Effector CD8-positive, alpha-beta T cell (primary cell): ENCODE measurements around the gene NFIA.

Experiments
- DNase-seq: peaks from one replicate; lab custom pipeline; 2025; lab: John Stamatoyannopoulos, UW

Gene NFIA

DNA sequence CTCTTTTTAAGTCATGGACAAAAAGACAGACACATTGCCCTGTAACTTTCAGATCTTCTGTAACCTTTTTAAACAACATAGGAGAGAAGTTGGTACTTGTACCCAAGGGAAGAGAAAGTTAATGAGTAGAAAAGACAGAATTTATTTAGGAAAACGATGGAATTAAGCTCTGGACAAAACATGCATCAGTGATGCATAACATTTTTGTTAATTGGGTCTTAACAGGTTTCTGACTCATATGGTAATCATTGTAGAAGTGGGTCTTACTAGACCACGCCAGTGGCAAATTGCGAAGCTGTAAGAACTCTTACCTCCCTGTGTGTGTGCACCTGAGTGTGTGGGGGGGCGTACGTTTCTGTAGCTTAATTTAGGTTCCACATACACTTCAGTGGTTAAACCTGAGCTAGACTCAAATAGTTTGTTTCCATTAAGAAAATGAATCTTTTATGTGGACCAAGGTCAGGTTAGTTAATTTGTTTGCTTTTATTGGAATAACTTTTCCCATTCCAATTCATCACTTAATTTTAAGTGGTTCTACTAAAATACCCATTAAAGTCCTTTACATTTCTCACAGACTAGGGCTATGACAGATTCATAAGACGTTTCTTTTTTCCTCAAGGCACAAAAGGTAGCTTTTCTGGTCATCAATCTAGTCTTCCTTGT lies 48.1 kb downstream of the NFIA start:
- no peak for DNase-seq

DNA sequence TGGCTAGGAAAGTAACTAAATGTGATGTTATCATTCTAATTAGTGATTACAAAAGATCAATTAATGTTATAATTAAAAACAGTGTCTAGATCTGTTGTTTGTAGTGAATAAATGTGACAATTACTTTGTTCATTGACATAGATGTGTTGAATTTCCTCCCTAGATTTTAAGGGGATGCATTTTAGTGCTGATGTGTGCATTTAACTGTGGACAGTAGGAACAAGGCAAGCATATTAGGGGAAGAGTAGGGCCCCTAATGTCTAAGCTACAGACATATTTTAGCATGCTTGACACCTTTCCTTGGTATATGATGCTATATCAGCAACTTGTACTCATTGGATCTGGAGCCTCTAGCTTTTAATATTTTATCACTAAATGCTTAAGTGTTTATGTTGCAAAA lies 48.9 kb downstream of the NFIA start:
- no peak for DNase-seq

DNA sequence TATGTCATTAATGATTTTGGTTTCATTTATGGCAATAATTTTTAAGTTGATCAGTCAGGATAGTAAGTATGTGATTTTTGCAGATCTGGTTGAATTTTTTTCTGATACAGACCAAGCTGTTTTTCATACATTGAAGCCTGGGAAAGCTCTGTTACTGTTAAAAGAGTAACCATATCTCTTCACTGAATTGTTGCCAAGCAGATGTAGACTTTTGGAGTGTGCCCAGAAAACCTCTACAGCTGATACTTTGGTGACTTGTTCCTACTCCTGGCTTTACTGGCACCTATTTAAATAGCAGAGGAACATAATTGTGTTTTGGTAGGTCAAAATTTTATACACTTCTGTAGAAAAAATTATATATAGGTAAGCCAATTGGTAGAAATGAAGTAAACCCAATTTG lies 49.4 kb downstream of the NFIA start:
- no peak for DNase-seq

DNA sequence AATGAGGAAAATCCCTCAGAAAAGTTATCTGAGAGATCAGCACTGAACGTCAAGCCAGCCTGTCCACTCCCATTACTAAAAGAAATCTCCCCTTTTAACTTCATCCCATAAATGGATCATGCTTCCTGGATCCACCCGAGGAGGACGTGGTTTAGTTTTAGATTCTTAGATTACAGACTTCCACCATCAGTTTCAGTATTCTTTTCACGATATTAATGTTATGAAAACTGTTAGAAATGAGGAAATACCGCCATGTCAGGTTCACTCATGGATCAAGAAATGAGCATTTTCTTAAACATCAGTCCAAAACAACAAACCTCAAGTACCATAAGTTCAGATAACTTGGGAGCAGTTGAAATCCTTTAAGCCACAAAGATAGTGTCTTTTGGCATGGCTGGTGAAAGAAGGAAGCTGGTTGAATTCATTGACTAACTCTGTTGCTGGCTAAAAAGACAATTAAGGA lies 49.8 kb downstream of the NFIA start:
- no peak for DNase-seq

DNA sequence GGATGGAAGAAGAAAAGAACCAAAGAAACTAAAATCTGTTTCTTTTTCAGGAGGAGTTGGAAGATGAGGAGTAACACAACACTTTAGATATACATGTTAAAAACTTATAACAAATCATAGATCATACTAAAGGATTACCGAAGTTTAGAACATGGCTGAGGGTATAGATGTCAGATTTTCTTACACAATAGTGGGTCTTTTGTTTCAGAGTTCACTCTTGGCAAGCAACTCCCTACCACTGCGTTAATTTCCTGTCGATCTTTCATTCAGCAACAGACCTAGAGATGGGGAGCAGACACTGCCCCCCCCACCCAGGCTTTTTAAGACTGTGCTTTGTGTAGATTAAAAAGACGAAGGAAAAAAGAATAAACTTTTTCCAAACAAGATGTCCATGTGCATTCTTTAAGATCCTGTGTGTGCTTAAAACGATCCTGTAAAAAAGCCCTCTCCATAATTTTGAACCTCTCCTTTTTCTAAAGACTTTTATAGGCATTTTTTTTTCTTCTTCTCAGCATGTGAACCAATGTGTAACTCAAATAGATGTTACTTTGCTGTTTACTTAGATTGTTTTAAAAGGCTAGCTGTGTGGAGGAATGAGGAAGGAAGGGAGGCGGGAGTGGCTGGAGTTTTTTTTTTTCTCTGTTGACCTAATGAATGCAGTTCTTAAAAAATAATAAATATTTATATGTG lies 50.4 kb downstream of the NFIA start:
- no peak for DNase-seq

DNA sequence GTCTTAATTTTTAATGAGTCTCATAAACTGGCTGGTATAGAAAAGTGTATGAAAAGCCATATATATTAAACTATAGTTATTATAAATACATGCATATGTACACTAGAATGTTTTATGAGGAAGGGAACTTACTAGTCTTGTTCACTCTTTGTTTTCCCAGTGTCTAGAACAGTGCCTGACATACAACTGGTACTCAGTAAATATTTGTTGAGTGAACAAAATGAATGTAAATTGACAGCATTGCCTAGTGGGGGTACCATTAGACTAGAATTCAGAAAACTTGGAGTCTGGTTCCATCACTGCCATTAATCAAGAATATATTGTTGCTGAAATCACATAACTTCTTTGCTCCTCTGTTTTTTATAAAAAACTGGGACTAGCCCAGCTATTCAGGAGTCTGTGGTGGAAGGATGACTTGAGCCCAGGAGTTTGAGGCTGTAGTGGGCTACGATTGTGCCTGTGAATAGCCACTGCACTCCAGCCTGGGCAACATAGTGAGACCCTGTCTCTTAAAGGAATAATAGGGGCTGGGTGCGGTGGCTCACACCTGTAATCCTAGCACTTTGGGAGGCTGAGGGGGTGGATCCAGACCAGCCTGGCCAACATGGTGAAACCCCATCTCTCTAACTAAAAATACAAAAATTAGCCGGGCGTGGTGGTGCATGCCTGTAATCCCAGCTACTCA lies 51.1 kb downstream of the NFIA start:
- DNase-seq, result no peak

DNA sequence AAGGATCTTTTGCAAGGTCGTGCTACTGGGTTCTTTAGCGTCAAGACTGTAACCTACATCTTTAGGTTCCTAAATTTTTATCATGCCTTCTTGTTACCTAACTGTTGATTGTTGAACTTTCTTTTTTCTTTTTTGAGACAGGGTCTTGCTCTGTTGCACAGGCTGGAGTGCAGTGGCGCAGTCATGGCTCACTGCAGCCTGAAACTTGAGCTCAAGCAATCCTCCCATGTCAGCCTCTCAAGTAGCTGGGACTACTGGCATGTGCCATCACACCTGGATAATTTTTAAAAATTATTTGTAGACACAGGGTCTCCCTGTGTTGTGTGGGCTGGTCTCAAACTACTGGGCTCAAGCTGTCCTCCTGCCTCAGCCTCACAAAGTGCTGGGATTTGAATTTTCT lies 52.9 kb downstream of the NFIA start:
- no peak for DNase-seq

DNA sequence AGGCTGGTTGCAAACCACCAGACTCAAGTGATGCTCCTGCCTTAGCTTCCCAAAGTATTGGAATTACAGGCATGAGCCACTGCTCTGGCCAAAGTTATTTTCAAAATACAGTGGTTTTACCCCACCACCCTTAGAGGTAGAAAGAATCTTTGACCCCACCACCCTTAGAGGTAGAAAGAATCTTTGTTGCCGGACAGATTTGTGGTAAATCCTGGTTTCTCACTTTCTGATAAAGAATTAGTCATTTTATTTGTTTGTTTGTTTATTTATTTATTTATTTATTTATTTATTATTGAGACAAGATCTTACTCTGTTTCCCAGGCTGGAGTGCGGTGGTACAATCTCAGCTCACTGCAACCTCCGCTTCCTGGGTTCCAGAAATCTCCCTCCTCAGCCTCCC lies 55.9 kb downstream of the NFIA start:
- no peak for DNase-seq

DNA sequence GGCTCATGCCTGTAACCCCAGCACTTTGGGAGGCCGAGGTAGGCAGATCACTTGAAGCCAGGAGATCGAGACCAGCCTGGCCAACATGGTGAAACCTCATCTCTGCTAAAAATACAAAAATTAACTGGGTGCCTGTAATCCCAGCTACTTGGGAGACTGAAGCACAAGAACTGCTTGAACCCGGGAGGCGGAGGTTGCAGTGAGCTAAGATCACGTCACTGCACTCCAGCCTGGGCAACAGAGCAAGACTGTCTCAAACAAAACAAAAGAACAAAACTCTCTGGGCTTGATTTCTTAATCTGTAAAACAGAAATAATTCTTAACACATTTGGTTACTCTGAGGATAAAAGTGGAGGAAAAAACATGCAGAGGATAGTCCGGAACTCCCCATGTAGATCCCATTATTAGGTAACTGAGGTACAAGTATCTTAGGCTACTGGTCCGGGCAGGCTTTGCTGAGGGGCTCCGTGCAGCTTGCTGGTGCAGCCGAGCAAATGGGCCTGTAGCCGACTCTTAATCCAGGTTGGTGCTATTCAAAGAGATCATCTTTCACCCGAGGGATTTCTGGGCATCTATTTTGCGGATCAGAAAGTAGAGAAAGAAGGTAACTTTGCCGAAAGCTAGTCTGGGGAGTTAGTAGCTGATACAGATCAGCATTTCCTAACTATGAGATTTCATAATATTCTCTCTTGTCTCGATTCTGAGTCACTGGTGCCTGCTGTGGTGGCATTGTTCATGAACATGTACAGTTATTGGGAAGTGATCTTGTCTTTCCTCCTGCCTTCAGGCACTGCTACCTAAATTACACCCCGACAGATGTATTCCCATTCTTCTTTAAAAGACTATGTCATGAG lies 56.8 kb downstream of the NFIA start:
- DNase-seq, result no peak

DNA sequence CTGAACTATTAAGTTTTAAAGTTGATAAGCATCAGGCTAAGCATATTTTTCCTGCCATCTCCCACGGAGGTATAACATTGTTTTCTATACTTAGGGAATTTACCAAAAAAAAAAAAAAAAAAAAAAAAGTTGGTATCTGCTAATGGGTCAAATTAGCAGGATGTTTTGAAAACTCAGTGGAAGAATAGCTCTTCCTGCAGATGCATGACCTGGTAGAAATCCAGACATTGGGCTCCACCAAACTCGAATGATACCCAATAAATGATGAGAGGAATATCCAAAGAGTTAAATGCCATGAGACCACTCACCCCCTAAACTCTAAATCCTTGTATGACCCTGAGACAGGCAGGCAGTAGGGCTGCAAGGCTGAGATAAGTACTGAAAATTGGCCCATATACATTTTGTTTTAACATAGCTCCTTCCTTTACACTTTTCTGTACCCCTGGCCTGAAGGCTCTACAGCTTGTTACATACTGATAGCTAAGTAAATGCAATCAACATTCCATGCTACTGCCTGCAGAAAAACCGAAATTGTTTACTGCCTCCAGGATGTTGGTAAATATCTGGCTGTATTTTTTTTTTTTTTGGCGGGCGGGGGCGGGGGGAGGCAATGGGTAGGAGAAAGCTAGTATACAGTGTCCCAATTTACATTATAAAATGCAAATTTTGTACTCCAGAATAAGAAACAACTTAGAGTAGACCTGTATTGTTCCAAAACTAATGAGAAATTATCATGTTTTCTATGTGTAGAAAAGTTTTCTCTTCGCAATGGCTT lies 57.6 kb downstream of the NFIA start:
- no peak for DNase-seq

DNA sequence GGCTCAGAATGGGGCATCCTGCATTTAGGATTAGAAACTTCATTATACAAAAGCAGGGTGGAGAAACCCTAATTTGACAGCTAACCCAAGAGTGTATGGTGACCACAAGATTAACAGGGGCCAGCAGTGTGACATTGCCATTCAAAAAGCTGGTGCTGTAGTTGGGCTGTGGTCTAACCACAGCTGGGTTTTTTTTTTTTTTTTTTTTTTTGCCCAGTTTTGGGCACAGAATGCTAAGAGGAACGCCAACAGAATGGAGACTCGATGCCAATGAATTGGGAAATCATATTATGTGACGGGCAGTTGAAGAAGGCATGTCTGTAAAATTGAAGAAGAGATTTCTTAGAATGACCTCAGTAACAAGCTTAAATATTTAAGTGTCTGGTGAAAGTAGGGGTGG lies 58.4 kb downstream of the NFIA start:
- DNase-seq, result no peak

DNA sequence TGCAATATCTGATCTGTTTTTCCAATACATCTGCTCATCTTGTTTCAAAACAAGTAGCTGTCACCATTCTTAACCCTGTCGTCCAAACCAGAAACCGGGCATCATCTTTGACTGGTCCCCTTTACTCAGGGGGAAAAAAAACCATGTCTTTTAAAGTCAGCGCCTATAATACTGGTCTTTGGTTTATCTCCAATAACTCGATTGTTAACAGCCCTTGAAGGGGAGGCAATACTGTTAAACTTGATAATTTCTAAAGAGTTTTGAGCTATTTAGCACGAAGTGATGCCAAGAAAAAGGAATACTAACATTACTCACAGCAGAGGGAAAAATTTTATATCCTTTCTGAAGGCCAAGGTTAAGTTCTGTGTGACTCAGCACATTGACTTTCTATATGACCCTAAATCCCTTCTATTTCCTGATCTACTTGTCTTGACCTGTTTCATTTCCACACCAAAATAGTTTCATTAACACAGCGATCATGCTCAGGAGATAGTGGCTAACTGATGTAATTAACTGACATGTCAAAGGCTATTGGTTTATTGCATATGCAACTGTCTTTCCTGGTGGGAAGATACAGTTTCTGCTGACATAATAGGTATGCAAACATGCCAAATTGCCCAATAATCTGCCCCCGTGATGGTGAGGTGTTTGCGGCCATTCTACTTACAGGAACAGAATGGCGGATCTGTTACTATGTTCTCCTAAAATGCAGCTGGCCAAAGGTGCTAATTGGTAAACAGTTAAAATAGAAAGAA lies 59.1 kb downstream of the NFIA start:
- DNase-seq, result no peak

DNA sequence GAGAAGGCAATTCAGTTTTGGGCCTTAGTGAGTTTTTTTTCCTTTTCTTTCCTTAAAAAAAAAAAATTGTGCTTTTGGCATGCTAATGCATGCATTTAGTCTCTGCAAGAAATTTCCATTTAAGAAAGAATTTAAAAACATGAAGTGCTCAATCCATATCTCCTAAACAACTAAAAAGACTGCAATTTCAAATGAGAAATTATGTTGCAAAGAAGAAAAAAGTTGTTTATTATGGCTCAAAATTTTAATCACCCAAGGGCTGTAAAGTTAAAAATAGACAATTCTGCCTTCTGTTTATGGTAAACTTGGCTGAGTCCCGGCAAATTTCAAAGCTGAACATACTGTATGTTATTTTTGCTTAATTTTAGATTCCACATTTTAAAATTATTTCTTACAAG lies 59.7 kb downstream of the NFIA start:
- no peak for DNase-seq

DNA sequence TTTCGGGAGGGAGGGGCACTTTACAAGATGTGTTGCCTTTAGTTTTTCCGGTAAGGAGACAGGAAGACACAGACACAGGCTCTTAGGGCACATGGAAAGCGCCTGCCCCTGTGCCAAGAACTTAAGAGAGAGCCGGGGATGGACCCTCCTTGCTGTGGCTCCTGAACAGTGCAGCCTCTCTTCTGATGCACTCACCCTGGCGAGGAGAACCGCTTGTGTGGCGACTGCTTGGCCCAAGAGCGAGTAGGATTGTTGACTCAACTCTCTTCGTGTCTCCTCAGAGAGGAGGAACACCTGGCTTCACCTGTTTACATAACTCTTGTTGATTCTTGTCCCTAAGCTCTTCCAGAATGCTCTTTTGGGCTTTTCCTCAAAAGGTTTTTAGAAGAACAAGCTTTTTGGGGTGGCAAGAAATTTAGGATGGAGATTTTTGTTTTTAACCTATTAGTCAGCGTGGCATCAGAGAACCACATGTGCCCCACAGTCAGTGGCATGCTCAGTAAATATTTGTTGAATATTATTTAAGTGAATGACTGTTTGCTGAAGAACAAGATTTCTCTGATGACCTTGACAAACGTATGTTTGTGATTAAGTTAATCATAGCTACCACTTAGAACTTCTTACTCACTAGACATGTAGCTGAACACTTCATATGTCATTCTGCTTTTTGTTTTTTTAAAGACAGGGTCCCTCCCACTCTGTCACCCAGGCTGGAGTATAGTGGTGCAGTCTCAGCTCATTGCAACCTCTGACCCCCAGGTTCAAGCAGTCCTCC lies 60.6 kb downstream of the NFIA start:
- DNase-seq, result no peak

DNA sequence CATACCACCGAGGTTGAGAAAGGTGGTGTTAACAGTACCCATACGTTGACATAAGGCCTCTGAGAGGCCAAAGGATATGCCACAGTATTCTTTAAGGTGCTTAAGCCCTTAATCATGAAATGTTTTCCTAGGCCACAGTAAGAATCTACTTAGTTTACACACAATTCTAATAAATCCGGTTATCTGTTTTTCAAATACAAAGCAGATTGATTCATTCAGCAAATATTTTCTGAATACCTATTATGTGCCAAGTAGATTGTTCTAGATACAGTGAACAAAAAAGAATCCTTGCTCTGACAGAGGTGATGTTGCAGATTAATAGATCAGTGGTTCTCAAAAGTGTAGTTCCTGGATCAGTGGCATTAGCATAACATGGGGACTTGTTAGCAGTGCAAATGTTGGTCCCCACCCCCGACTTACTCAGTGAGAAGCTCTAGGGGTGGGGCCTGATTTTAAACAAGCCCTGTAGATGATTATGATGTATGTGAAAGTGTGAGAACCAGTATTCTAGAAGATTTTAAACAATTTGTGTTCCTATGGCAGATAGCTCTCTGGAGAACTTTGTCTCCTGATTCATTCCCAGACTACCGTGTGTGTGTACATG lies 61.6 kb downstream of the NFIA start:
- DNase-seq, result no peak

DNA sequence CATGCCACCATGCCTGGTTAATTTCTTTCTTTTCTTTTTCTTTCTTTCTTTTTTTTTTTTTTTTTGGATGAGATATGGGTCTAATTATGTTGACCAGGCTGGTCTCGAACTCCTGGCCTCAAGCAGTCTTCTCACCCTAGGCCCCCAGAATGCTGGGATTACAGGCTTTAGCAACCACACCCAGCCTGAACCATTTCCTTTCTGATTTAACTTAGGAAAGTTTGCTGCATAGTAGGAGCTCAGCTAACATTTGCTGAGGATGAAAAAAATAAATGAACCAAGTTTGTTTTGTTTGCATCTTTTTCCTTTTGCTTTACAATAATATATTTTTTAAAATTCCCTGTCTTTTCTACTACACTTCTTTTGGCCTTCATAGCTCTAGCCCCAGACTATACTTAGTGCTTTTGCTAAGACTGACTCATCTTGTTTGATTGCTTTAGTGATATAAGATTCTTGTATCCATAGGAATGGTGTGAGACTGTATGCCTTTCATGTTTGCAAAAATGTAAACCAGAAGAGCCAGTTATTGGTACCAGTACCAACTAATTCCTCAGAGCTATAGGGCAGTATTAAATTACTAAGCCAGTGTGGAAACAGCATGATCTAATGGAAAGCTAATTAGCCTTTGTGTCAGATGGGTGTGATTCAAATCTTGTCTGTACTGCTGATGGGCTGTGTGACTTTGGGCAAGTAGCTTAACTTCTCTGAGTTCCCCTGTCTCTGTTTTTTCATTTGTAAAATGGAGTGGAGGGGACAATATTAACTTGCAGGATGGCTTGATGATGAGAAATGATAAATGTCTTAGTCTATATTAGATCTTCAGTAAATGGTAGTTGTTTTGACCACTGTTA lies 66.9 kb downstream of the NFIA start:
- DNase-seq, result no peak

DNA sequence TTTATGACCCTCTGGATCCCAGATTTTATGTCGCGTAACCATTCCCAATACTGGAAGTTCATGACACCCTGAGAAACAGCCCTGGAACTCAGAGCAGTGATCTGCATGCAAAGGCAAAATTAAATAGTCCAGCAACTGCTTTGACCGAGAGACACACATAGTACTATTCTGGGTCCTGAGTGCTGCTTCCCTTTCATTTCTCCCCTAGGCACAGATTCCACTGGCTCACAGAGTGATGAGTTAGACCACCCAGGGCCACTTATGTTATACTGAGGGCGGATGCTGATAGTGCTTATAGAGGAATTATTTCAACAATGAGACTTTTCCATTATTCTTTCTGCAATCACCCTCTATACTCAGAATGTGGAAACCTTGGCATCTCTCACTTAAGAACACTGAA lies 69.2 kb downstream of the NFIA start:
- DNase-seq, result no peak

DNA sequence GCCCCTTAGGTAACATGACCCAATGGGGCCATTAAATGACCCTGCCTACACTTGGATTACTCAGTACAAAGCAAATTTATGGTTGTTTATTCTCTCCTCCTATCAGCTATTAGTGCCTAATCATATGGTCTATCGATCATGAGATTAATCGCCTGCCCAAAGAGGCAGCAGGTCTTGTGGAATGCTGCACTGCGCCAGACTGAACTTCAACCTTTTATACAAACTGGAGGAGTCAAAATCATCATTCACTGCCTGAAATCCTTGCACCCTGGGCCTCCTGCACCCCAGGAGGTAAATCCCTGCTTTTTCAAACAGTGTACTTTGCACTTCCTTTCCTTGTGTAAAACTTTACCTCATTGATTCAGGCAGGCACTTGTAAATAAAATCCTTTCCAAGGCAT lies 69.7 kb downstream of the NFIA start:
- no peak for DNase-seq
